ENCODE data around the gene KDM2A. TPM values are rescaled to one million over a fixed set of nuclear protein-coding genes. Genes with fewer than 3 reads are reported as not detected.
"Not testable (repeated sequence)": the region's sequence is repeated elsewhere in the genome, so short reads cannot be mapped to it uniquely, and the experiment has no call there.

Gene KDM2A
- total and polyA plus RNA-seq, 2 donors = 27.4 to 42.0 TPM

- H3K27me3 ChIP-seq (ENCODE audit: control insufficient read depth in 2 of 2, insufficient read depth in 1 of 2, low read length in 1 of 2); DNase-seq (ENCODE audit: low read depth in 6 of 9, low spot score in 9 of 9); H3K9me3 ChIP-seq (ENCODE audit: control insufficient read depth in 2 of 2, insufficient read depth in 1 of 2, low read length in 1 of 2); H3K4me3 ChIP-seq (ENCODE audit: low read length in 2 of 2); H3K4me1 ChIP-seq (ENCODE audit: control insufficient read depth in 2 of 2, insufficient read depth in 2 of 2, low read length in 2 of 2); H3K27ac ChIP-seq (ENCODE audit: low read depth in 1 of 2, low read length in 1 of 2): not testable (repeated sequence)
- peaks cover 20 to 31% of the 10 kb centered on the region in 2 donors for H3K36me3 ChIP-seq (ENCODE audit: control insufficient read depth in 2 of 2, insufficient read depth in 2 of 2, low read length in 1 of 2)
- 96% methylated on average over 3 of the region's 3 CpGs for WGBS
Measured at GRCh38 chr11:67198781-67199180, 79.7 kb downstream of the KDM2A start.

- Histone ChIP-seq H3K36me3 (ENCODE audit: control insufficient read depth in 2 of 2, insufficient read depth in 2 of 2, low read length in 1 of 2) (peaks cover 20 to 27% of the 10 kb centered on the region in 2 donors), H3K27me3 (ENCODE audit: control insufficient read depth in 2 of 2, insufficient read depth in 1 of 2, low read length in 1 of 2) (no peaks in the 10 kb centered on the region), H3K27ac (ENCODE audit: low read depth in 1 of 2, low read length in 1 of 2) (no peak overlapping the region)
Measured at GRCh38 chr11:67199751-67200150, 80.7 kb downstream of the KDM2A start.

GRCh38 chr11:67202028-67202427, 83.0 kb downstream of the KDM2A start:
- H3K27ac ChIP-seq (ENCODE audit: low read depth in 1 of 2, low read length in 1 of 2) = no peak overlapping the region
- WGBS = 97% methylated on average over 3 of the region's 3 CpGs
- no peak for DNase-seq (ENCODE audit: low read depth in 6 of 9, low spot score in 9 of 9)
- no peak overlapping the region for H3K4me3 ChIP-seq (ENCODE audit: low read length in 2 of 2)
- H3K27me3 ChIP-seq (ENCODE audit: control insufficient read depth in 2 of 2, insufficient read depth in 1 of 2, low read length in 1 of 2) = no peaks in the 10 kb centered on the region
- no peaks in the 10 kb centered on the region for H3K4me1 ChIP-seq (ENCODE audit: control insufficient read depth in 2 of 2, insufficient read depth in 2 of 2, low read length in 2 of 2)
- no peaks in the 10 kb centered on the region for H3K9me3 ChIP-seq (ENCODE audit: control insufficient read depth in 2 of 2, insufficient read depth in 1 of 2, low read length in 1 of 2)
- peaks cover 16 to 25% of the 10 kb centered on the region in 2 donors for H3K36me3 ChIP-seq (ENCODE audit: control insufficient read depth in 2 of 2, insufficient read depth in 2 of 2, low read length in 1 of 2)

More at GRCh38 chr11:67199751-67200150, 80.7 kb downstream of the KDM2A start:
- no peaks in the 10 kb centered on the region for H3K9me3 ChIP-seq (ENCODE audit: control insufficient read depth in 2 of 2, insufficient read depth in 1 of 2, low read length in 1 of 2)
- no peak overlapping the region for H3K4me3 ChIP-seq (ENCODE audit: low read length in 2 of 2)
- no peaks in the 10 kb centered on the region for H3K4me1 ChIP-seq (ENCODE audit: control insufficient read depth in 2 of 2, insufficient read depth in 2 of 2, low read length in 2 of 2)
- DNase-seq (ENCODE audit: low read depth in 6 of 9, low spot score in 9 of 9) = no peak

- no peak for DNase-seq (ENCODE audit: low read depth in 6 of 9, low spot score in 9 of 9)
- Histone ChIP-seq H3K4me3 (ENCODE audit: low read length in 2 of 2) (no peak overlapping the region), H3K27ac (ENCODE audit: low read depth in 1 of 2, low read length in 1 of 2) (no peak overlapping the region), H3K27me3 (ENCODE audit: control insufficient read depth in 2 of 2, insufficient read depth in 1 of 2, low read length in 1 of 2) (no peaks in the 10 kb centered on the region), H3K9me3 (ENCODE audit: control insufficient read depth in 2 of 2, insufficient read depth in 1 of 2, low read length in 1 of 2) (no peaks in the 10 kb centered on the region), H3K4me1 (ENCODE audit: control insufficient read depth in 2 of 2, insufficient read depth in 2 of 2, low read length in 2 of 2) (no peaks in the 10 kb centered on the region), H3K36me3 (ENCODE audit: control insufficient read depth in 2 of 2, insufficient read depth in 2 of 2, low read length in 1 of 2) (peaks cover 32 to 38% of the 10 kb centered on the region in 2 donors)
- WGBS = 99% methylated on average over 3 of the region's 3 CpGs
Measured at GRCh38 chr11:67204822-67205221, 85.8 kb downstream of the KDM2A start.

- H3K27ac ChIP-seq (ENCODE audit: low read depth in 1 of 2, low read length in 1 of 2); H3K4me3 ChIP-seq (ENCODE audit: low read length in 2 of 2); H3K9me3 ChIP-seq (ENCODE audit: control insufficient read depth in 2 of 2, insufficient read depth in 1 of 2, low read length in 1 of 2); DNase-seq (ENCODE audit: low read depth in 6 of 9, low spot score in 9 of 9); H3K4me1 ChIP-seq (ENCODE audit: control insufficient read depth in 2 of 2, insufficient read depth in 2 of 2, low read length in 2 of 2); H3K27me3 ChIP-seq (ENCODE audit: control insufficient read depth in 2 of 2, insufficient read depth in 1 of 2, low read length in 1 of 2): not testable (repeated sequence)
- peaks cover 37 to 66% of the 10 kb centered on the region in 2 donors for H3K36me3 ChIP-seq (ENCODE audit: control insufficient read depth in 2 of 2, insufficient read depth in 2 of 2, low read length in 1 of 2)
- WGBS = 99% methylated on average over 6 of the region's 6 CpGs
Measured at GRCh38 chr11:67209222-67209621, 90.2 kb downstream of the KDM2A start.

- Histone ChIP-seq H3K27me3 (ENCODE audit: control insufficient read depth in 2 of 2, insufficient read depth in 1 of 2, low read length in 1 of 2) (no peaks in the 10 kb centered on the region), H3K4me3 (ENCODE audit: low read length in 2 of 2) (no peak overlapping the region), H3K27ac (ENCODE audit: low read depth in 1 of 2, low read length in 1 of 2) (no peak overlapping the region), H3K9me3 (ENCODE audit: control insufficient read depth in 2 of 2, insufficient read depth in 1 of 2, low read length in 1 of 2) (no peaks in the 10 kb centered on the region), H3K4me1 (ENCODE audit: control insufficient read depth in 2 of 2, insufficient read depth in 2 of 2, low read length in 2 of 2) (no peaks in the 10 kb centered on the region), H3K36me3 (ENCODE audit: control insufficient read depth in 2 of 2, insufficient read depth in 2 of 2, low read length in 1 of 2) (peaks cover 41 to 79% of the 10 kb centered on the region in 2 donors)
- DNase-seq (ENCODE audit: low read depth in 6 of 9, low spot score in 9 of 9) = no peak
- WGBS = 94% methylated on average over 2 of the region's 2 CpGs
Measured at GRCh38 chr11:67211656-67212436, 92.8 kb downstream of the KDM2A start.

- Histone ChIP-seq H3K9me3 (ENCODE audit: control insufficient read depth in 2 of 2, insufficient read depth in 1 of 2, low read length in 1 of 2) (no peaks in the 10 kb centered on the region), H3K4me3 (ENCODE audit: low read length in 2 of 2) (no peak overlapping the region), H3K36me3 (ENCODE audit: control insufficient read depth in 2 of 2, insufficient read depth in 2 of 2, low read length in 1 of 2) (peaks cover 46 to 82% of the 10 kb centered on the region in 2 donors), H3K27ac (ENCODE audit: low read depth in 1 of 2, low read length in 1 of 2) (no peak overlapping the region), H3K4me1 (ENCODE audit: control insufficient read depth in 2 of 2, insufficient read depth in 2 of 2, low read length in 2 of 2) (no peaks in the 10 kb centered on the region), H3K27me3 (ENCODE audit: control insufficient read depth in 2 of 2, insufficient read depth in 1 of 2, low read length in 1 of 2) (no peaks in the 10 kb centered on the region)
- DNase-seq (ENCODE audit: low read depth in 6 of 9, low spot score in 9 of 9) = no peak
- 49% methylated on average over 5 of the region's 5 CpGs for WGBS
Measured at GRCh38 chr11:67213178-67213621, 94.1 kb downstream of the KDM2A start.

- Histone ChIP-seq H3K4me1 (ENCODE audit: control insufficient read depth in 2 of 2, insufficient read depth in 2 of 2, low read length in 2 of 2) (no peaks in the 10 kb centered on the region), H3K27me3 (ENCODE audit: control insufficient read depth in 2 of 2, insufficient read depth in 1 of 2, low read length in 1 of 2) (no peaks in the 10 kb centered on the region), H3K9me3 (ENCODE audit: control insufficient read depth in 2 of 2, insufficient read depth in 1 of 2, low read length in 1 of 2) (no peaks in the 10 kb centered on the region), H3K27ac (ENCODE audit: low read depth in 1 of 2, low read length in 1 of 2) (no peak overlapping the region), H3K4me3 (ENCODE audit: low read length in 2 of 2) (no peak overlapping the region), H3K36me3 (ENCODE audit: control insufficient read depth in 2 of 2, insufficient read depth in 2 of 2, low read length in 1 of 2) (peaks cover 43 to 70% of the 10 kb centered on the region in 2 donors)
- WGBS = 96% methylated on average over 8 of the region's 8 CpGs
- DNase-seq (ENCODE audit: low read depth in 6 of 9, low spot score in 9 of 9) = no peak
Measured at GRCh38 chr11:67227726-67228125, 108.7 kb downstream of the KDM2A start.

GRCh38 chr11:67230406-67230805, 111.3 kb downstream of the KDM2A start:
- no peak for DNase-seq (ENCODE audit: low read depth in 6 of 9, low spot score in 9 of 9)
- Histone ChIP-seq H3K27ac (ENCODE audit: low read depth in 1 of 2, low read length in 1 of 2) (no peak overlapping the region), H3K27me3 (ENCODE audit: control insufficient read depth in 2 of 2, insufficient read depth in 1 of 2, low read length in 1 of 2) (no peaks in the 10 kb centered on the region), H3K4me1 (ENCODE audit: control insufficient read depth in 2 of 2, insufficient read depth in 2 of 2, low read length in 2 of 2) (no peaks in the 10 kb centered on the region), H3K4me3 (ENCODE audit: low read length in 2 of 2) (no peak overlapping the region), H3K9me3 (ENCODE audit: control insufficient read depth in 2 of 2, insufficient read depth in 1 of 2, low read length in 1 of 2) (no peaks in the 10 kb centered on the region), H3K36me3 (ENCODE audit: control insufficient read depth in 2 of 2, insufficient read depth in 2 of 2, low read length in 1 of 2) (peaks cover 38 to 60% of the 10 kb centered on the region in 2 donors)
- 70% methylated on average over 3 of the region's 3 CpGs for WGBS

All from thymus (tissue), 11 donors.